Suprapubic skin (tissue), 4 donors: ENCODE results near the gene CDKN2A.

Experiments
- EP300 ChIP-seq: sonication (generic); formaldehyde crosslinking; IDR thresholded peaks from one replicate; pipeline ENCODE4 v1.6.1; 2017; ENCODE audit warnings: antibody characterized with exemption
- POLR2A ChIP-seq, 2 donors: fragments of 450-650 bp; IDR thresholded peaks; one replicate each; pipeline ENCODE4 v1.6.1; 2017; ENCODE audit warnings: antibody characterized with exemption in 2 of 2, mild to moderate bottlenecking in 2 of 2, moderate library complexity in 2 of 2
- POLR2AphosphoS5 ChIP-seq, 3 donors: sonication (generic); formaldehyde crosslinking; IDR thresholded peaks; one replicate each; pipeline ENCODE4 v1.6.1; 2017; ENCODE audit warnings: antibody characterized with exemption in 3 of 3
- TF ChIP-seq, protein P1 (sequence below), 2 donors: fragments of 200-600 bp in 1 of 2; fragments of 450-650 bp in 1 of 2; sonication (generic) in 1 of 2; IDR thresholded peaks; one replicate each; pipeline ENCODE4 v1.5.1; 2016 to 2019; ENCODE audit warnings: antibody characterized with exemption in 2 of 2, mild to moderate bottlenecking in 1 of 2, moderate library complexity in 1 of 2

DNA sequence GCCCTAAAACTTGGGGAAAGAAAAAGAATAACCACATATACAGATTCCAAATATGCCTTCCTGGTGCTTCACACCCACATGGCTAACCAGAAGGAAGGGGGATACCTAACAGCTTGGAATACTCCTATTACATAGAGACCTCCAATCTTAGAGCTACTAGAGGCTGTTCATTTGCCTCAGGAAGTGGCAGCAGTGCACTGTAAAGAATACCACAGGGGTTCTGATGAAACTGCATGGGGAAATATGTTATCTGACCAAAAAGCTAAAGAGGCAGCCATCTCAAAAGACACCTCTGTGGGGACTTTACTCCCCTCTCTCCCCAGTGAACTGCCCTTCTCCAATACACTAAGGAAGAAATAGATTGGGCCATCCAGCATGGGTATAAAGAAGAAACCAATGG, 66.4 kb downstream of the CDKN2A start:
- TF ChIP-seq, protein P1, sequence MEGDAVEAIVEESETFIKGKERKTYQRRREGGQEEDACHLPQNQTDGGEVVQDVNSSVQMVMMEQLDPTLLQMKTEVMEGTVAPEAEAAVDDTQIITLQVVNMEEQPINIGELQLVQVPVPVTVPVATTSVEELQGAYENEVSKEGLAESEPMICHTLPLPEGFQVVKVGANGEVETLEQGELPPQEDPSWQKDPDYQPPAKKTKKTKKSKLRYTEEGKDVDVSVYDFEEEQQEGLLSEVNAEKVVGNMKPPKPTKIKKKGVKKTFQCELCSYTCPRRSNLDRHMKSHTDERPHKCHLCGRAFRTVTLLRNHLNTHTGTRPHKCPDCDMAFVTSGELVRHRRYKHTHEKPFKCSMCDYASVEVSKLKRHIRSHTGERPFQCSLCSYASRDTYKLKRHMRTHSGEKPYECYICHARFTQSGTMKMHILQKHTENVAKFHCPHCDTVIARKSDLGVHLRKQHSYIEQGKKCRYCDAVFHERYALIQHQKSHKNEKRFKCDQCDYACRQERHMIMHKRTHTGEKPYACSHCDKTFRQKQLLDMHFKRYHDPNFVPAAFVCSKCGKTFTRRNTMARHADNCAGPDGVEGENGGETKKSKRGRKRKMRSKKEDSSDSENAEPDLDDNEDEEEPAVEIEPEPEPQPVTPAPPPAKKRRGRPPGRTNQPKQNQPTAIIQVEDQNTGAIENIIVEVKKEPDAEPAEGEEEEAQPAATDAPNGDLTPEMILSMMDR (IDR thresholded peaks at IDR 0.05): no peak
- TF ChIP-seq POLR2A (IDR thresholded peaks at IDR 0.05) (no peak), EP300 (no peak), POLR2AphosphoS5 (IDR thresholded peaks at IDR 0.05) (no peak)
